Measurements from ENCODE around the gene SUB1.

- no peak for TF ChIP-seq POLR2A (IDR thresholded peaks at IDR 0.05)
- TF ChIP-seq EP300 (IDR thresholded peaks at IDR 0.05) = no peak
- TF ChIP-seq POLR2AphosphoS5 (IDR thresholded peaks at IDR 0.05) = no peak
Measured at GRCh38 chr5:32598260-32598937, 13.0 kb downstream of the SUB1 start.
